IPS-18c (cell line): ENCODE data around the gene DGKQ.

Experiments used
- H3K4me3 ChIP-seq: 2 replicates; pipeline ENCODE4 v1.7.0; 2013; ENCODE audit warnings: low read depth, mild to moderate bottlenecking, low read length, moderate library complexity; ENCODE audit not compliant: insufficient read depth
- H3K9me3 ChIP-seq: one replicate; pipeline ENCODE4 v1.6.1; 2013; ENCODE audit warnings: mild to moderate bottlenecking, low read length, moderate library complexity; ENCODE audit not compliant: control insufficient read depth, insufficient read depth

DGKQ gene, protein sequence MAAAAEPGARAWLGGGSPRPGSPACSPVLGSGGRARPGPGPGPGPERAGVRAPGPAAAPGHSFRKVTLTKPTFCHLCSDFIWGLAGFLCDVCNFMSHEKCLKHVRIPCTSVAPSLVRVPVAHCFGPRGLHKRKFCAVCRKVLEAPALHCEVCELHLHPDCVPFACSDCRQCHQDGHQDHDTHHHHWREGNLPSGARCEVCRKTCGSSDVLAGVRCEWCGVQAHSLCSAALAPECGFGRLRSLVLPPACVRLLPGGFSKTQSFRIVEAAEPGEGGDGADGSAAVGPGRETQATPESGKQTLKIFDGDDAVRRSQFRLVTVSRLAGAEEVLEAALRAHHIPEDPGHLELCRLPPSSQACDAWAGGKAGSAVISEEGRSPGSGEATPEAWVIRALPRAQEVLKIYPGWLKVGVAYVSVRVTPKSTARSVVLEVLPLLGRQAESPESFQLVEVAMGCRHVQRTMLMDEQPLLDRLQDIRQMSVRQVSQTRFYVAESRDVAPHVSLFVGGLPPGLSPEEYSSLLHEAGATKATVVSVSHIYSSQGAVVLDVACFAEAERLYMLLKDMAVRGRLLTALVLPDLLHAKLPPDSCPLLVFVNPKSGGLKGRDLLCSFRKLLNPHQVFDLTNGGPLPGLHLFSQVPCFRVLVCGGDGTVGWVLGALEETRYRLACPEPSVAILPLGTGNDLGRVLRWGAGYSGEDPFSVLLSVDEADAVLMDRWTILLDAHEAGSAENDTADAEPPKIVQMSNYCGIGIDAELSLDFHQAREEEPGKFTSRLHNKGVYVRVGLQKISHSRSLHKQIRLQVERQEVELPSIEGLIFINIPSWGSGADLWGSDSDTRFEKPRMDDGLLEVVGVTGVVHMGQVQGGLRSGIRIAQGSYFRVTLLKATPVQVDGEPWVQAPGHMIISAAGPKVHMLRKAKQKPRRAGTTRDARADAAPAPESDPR

DNA sequence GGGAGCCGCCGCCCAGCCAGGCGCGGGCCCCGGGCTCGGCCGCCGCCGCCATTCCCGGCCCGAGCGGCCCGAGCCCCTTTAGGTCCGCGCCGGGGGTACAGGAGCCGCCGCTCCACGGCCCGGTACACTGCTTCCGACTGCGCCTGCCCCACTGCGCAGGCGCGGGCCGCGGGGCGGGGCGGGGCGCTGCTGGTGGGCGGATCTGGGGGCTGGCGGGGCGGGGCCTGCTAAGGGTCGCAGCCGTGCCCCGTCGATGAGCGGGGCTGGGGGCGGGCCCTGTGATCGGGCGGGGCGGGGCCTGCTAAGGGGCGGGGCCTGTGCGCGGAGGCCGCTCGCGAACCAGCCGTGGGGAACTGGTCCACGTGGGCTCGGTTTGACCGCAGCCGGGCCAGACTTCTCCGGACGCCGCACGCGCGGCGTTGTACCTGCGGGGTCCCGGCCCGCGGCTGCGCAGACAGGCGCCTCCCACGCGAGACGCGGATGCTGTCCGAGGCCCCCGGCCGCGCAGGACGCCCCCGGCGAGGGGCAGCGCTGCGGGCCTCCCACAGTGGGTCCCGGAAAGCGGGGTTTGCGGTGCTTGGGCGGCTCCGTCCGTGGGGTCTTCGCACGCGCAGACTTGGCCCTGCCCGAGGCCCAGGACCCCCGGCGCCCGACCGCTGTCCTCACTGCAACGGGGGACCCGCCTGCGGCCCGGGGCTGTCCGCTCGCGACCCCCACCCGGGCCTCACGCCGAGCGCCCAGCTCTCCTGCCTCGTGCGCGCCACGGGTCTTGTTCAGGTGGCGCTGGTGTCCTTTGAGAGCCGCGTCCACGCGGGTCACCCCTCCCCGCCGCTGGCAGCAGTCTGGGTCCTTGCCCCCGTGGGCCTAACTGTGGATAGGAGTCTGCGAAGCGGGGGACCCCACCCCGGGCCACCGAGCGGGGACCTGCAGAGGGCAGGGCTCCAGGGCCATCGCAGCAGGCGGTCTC lies at the start of gene DGKQ:
TSS of gene DGKQ (minus strand) at position 139 of the 967 bp plus-strand sequence. CDS start at position 52, 87 bp downstream.
- H3K9me3 ChIP-seq = peaks cover 2% of the 10 kb centered on the region
- H3K4me3 ChIP-seq = peak within 1 kb of the TSS; percentile 70

DNA sequence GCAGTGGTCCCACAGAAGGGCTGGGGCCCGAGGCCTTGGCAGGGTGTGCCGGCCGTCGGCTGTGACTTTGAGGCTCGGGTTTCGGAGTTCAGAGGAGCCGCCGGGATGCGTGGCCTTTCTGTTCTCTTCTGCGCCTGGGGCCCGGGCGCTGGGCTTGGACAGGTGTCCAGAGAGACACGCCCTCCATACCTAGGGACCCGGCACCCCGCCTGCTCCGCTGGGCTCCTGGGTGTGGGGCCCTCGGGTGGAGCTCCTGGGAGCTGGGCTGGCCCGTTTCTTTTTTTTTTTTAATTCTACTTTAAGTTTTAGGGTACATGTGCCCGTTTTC lies 49.3 kb upstream of the DGKQ start:
- Histone ChIP-seq H3K4me3 (no peak overlapping the region), H3K9me3 (no peaks in the 10 kb centered on the region)

DNA sequence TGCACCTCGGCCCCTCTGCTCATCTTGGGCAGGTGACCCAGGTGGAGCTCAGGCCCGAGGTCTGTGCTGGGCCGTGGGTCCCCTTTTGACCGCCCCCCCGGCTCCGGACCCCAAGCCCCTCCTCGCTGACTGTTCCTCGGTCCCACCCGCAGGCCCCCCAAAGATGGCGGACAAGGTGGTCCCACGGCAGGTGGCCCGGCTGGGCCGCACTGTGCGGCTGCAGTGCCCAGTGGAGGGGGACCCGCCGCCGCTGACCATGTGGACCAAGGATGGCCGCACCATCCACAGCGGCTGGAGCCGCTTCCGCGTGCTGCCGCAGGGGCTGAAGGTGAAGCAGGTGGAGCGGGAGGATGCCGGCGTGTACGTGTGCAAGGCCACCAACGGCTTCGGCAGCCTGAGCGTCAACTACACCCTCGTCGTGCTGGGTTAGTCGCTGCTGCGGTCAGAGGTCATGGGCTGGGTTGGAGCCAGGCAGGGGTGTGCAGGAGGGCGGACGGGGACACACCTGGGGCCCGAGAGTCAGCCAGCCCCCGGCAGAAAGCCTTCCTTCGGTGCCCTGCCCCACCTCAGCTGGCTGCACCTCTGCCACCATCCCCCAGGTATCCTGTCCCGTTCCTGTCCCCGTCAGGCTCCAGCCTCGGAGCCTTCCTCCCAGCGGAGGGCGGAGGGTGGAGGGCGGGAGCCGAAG lies 48.8 kb upstream of the DGKQ start:
- no peak overlapping the region for H3K4me3 ChIP-seq
- H3K9me3 ChIP-seq = no peaks in the 10 kb centered on the region

DNA sequence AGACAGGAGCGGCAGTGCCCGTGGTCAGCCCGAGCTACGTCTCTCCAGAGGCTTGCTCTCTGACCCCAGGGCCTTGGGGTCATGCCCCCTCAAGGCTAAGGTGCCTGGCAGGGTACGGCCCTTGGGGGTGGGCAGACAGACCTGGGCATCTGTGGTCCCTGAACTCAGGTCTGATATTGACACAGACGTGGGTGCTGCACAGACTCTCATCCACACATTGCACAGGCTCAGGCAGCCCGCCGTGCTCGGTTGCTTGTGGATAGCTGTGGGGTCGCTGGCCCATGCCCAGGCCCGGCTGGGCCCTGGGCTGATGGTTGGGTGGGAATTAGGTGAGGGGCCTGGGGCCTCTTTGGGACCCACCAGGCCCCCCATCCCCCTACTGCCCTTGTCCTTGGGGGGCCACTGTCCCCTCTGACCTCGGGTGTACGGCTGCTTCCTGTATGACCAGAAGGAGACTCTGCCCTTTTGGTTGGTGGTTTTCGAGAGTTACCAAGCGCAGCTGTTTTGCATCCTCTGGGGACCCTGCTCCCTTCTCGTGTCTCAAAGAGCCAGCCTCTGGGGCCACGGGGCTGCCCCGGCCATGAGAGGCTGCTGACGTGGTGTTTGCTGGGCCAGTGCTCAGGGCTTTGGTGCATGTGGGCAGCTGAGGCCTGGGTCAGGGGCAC lies 48.1 kb upstream of the DGKQ start:
- no peak overlapping the region for H3K4me3 ChIP-seq
- no peaks in the 10 kb centered on the region for H3K9me3 ChIP-seq

DNA sequence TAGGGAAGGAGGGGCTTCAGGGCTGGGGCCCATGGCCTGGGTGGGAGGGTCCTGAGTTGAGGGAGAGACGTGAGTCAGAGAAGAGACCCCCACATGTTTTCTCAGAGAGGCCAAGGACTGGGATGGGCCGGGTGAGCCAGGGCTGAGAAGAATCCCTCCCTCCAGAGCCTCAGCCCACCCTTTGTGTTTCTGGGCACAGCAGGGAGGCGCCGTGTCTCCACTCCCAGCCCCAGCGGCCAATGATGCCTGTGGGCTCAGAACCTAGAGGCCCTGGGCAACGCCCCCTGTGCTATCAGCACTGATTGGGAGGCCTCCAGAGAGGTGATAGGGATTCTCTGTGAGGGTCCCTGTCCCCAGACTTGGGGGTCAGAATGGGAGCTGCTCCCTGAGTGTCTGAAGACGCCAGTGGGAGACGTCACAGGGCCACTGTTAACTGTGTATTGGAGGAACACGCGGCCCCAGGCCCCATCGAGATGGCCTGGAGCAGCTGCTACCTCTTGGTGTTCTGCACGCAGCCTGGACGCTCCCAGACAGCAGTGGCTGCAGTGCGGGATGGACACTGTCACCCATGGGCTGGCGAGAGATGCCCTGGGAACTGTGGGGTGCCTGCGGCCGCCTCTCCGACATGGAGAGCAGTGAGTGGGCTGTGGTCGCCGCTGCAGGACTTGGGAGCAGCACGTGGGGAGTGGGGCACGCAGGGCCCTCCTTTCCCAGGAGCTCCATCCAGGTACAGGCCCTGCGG lies 46.5 kb upstream of the DGKQ start:
- Histone ChIP-seq H3K4me3 (no peak overlapping the region), H3K9me3 (peaks cover 2% of the 10 kb centered on the region)

DNA sequence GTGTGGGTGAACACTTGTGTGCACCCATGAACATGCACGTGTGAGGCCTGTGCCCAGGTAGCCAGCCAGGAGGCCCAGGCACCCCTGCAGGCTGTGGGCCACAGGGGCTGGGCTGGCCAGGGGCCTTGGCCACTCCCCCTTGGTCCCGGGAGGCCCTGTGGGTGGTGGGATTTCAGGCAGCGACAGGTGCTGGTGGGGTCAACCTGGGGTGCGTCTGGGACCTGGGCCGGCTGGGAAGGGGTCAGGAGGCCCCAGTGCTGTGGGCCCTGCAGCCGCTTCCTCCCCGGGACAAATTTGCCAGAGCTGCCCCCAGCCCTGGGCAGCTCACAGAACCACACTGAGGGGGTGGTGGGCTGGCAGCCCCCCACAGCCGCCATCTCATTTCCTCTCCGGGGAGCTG lies 46.0 kb upstream of the DGKQ start:
- H3K4me3 ChIP-seq = no peak overlapping the region

DNA sequence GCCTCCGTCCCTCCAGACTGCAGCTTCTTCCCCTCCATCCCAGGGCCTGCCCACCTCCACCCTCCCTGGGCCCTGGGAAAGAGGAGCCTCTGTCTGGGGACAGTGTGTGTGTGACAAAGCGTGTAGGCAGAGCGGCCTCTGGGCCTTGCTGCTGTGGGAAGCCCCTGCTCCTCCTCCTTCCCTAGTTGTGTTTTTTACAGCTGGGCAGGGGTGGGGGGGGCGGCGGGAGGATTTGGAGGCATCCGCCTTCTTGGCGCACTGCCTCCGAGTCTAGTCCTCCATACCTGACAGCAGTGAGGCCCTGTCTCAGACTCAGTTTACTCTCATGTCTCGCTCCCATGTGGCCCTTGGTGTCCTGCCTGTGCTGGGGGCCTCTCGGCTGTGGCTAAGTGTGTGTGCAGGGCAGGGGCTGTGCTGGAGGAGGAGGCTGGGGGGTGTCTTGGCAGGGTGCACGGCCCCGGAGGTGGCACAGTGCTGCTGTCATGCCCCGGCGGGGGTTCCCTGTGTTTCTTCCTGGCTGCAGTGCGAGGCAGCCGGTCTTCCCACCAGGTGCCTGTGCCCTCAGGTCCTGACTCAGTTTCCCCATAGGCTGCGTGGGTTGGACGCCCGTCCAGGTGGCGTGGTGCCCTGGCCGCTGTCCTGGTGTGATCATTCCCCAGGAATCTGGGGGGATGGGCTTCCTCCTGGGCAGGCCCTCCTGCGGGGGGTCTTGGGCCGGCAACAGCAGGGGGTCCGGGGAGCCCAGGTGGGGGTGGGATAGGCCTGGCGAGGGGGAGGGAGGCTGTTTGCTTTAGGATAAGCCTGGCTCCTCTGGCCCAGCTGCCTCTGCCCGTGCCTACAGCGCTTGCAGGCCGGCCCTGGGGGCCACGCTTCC lies 45.0 kb upstream of the DGKQ start:
- H3K4me3 ChIP-seq = no peak overlapping the region

More for the DNA sequence above, 46.0 kb upstream of the DGKQ start:
- peaks cover 2% of the 10 kb centered on the region for H3K9me3 ChIP-seq

DNA sequence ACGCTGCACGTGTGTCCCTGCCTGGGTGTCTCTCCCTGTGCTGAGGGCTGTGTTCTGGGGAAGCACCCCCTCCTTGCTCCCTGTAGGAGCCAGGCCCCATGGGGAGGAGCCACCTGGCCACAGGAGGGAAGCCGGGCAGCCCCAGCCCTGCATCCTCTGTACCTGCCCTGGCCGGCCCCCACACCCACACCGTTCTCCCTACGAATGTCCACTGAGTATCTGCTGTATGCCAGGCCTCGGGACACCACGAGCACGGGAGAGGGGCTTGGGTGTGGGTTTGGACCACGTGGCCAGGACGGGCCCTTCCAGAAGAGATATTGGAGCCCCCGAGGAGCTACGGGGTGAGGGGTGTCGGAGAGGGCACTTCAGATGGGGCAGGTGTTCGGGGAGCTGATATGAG lies 44.3 kb upstream of the DGKQ start:
- no peak overlapping the region for H3K4me3 ChIP-seq

More for the DNA sequence above, 45.0 kb upstream of the DGKQ start:
- peaks cover 2% of the 10 kb centered on the region for H3K9me3 ChIP-seq

DNA sequence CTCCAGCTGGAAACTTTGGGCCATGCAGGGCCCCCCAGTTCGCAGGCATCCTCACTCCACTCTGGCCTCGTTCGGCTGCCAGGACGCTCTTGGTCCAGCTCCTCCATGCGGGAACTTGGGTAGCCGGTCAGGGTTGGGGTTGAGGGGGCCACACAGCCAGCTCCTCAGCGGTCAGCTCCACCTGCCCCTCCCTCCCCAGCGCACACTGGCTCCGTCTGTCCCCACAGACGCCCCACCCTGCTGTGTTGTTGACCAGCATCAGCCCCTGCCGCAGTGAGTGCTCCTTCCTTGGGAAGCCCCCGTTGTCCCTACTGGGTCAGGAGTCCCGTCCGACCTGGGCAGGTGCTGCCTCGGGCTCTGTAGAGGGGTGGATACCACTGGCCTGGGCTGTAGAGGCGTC lies 43.8 kb upstream of the DGKQ start:
- peaks cover 2% of the 10 kb centered on the region for H3K9me3 ChIP-seq
- no peak overlapping the region for H3K4me3 ChIP-seq

More for the DNA sequence above, 44.3 kb upstream of the DGKQ start:
- peaks cover 2% of the 10 kb centered on the region for H3K9me3 ChIP-seq

DNA sequence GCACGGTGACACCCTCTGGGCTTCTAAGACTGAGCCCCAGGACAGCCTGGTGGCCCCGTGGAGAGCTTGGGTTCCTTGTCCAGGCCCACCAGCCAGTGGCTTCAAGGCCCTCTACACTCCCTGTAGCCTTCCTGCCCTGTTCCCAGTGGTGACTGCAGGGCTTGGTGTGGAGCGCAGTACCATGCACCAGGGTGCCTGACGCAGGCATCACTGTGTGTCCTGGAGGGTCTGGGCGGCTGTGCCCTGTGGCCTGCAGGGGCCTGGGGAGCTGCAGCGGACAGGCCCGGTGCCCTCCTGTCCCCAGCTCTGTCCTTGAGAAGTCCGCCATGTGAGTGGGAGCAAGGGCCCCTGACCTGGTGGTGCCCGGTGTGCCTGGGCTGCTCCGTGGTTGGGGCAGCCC lies 42.4 kb upstream of the DGKQ start:
- H3K9me3 ChIP-seq = peaks cover 2% of the 10 kb centered on the region
- H3K4me3 ChIP-seq = no peak overlapping the region

DNA sequence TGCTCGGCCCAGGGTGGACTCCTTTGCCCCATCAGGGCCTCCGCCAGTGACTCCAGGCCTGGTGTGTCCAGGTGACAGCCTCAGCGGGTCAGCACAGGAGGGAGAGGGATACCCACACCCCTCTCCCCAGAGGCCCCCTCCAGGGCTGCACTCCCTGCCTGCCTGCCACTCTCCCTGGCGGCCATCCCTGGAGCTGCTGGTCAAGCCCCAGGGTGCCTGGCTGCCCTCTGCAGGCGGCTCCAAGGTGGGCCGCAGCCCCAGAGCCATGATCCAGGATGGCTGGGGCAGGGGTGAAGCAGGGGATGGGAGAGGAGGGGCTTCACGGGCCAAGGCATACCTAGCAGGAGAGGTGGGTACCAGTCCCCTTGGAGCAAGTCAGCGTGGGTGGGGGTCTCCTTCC lies 41.8 kb upstream of the DGKQ start:
- peaks cover 2% of the 10 kb centered on the region for H3K9me3 ChIP-seq
- no peak overlapping the region for H3K4me3 ChIP-seq

DNA sequence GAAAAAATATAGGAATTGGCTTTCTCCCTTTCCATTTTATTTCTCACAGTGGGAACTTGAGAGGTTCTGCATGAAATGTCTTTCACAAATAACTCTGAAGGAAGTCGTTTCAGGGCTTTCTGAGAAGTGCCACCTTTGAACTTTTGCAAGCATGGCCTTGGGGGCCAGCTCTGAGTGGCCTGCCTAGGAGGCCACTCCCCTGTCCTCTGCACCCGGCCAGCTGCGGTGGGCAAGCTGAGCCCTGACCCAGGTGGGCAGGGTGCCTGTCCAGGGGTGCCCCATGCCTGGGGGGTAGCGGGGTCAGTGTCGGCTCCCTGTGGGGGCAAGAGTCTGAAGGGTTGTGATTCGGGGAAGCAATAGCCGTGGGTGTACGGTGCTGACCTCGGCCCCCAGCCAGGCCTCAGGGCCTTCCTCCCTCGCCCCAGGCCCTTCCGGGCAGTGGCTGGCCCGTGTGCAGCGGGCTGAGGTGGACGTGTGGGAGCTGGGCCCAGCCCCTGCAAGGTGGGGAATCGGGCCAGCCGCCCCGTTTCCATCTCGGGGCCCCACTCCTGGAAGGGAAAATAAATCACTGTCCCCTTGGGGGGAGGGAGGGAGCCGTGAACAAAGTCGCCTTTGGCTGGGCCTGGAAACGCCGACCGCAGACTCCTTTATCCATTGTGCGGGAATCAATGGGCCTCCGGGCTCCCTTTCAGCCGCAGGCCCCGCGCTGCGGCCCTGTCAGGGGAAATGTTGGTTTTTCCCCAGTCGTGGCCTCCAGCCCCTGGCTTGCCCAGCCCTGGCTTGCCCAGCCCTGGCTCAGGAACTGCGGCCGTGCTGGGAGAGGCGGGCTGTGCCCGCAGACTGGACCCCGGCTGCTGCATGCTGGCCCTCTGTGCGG lies 41.2 kb upstream of the DGKQ start:
- H3K9me3 ChIP-seq = peaks cover 2% of the 10 kb centered on the region
- no peak overlapping the region for H3K4me3 ChIP-seq

DNA sequence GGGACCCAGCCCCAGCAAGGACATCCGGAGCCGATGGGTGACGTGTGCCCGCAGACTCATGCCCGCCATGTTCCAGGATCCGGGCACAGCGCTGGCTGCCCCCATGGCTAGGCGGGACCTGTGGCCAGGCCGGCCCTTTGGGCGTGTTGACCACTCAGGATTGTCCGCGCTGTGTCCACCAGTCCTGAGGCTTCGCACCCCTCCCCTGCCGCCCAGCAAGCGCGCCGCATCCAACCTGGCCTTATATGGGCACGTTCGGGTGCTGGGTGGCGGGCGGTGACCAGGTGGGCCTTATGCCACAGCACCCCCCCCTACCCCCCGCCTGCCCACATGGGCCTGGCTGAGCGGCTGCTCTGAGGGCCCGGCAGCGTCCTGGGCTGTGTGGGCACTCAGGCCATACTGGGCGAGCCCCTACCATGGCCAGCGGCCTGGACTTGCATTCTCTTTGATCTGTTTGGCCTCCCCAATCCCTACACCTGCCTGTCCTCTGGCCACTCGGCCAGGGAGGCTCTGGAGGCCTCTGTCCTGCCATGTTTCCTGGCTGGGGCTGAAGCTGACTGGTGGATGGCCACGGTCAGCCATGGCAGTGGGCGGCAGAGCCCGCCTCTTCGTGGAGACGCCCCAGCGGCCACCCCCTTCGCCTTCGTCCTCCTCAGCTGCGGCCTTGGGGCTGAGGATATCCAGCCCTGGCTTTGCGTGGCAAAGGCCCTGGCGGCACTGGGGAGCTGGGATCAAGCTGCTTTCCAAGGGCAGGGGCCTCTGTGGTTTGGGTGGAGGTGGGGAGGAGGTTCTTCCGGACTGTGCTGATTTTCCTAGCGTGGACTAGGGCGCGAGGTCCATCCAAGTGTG lies 40.1 kb upstream of the DGKQ start:
- peaks cover 2% of the 10 kb centered on the region for H3K9me3 ChIP-seq
- no peak overlapping the region for H3K4me3 ChIP-seq
